ENCODE measurements around the gene DEAF1. TPM values are rescaled to one million over a fixed set of nuclear protein-coding genes. Genes with fewer than 3 reads are reported as not detected.

The DEAF1 gene
- total and polyA plus RNA-seq, 2 of the 13 experiments (the other 11 are each of a cell fraction or from before 2014, with no cell fraction given), result 22.3 to 29.6 TPM

DNA sequence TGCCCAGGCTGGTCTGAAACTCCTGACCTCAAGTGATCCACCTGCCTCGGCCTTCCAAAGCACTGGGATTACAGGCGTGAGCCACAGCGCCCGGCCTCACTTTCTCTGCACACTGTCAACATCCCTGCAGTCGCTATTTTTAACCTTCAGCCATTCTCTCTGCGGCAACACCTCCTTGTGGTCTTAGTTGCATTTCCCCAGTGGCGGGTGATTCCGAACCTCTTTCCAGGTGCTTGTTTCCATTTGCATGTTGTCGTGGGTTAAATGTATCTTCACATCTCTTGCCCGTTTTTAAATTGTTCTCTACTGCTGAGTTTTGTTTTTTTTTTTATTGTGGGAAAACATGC lies 65.8 kb downstream of the DEAF1 start:
- in situ Hi-C loops (cut with HindIII; ENCODE audit: extremely low pct_ligation_motif_present, low pct_unique_long_range_greater_than_20kb), result loop anchor here (10.0 kb wide), 1 partner anchor 74 kb away; no protein-coding TSS in a partner anchor
- intact Hi-C loops (cut with micrococcal nuclease; ENCODE audit: unreplicated experiment), result no loop called here
- WGBS (ENCODE audit: low lambda C conversion rate), result 90% methylated on average over 10 of the region's 10 CpGs
- H3K79me2 ChIP-seq (ENCODE audit: insufficient read depth, low read length), result no peaks in the 10 kb centered on the region
- BruUV-seq (replicated peaks), result no TSS peak
- no peak for TF ChIP-seq CSRNP1 (CRISPR knock-in tag; IDR thresholded peaks at IDR 0.05)
- TF ChIP-seq TP53 (CRISPR knock-in tag; conservative IDR thresholded peaks at IDR 0.05), result no peak
- TF ChIP-seq HNRNPLL (IDR thresholded peaks at IDR 0.05; ENCODE audit: low read depth, low read length, poor library complexity, severe bottlenecking), result no peak
- no peak for TF ChIP-seq ZNF546 (CRISPR knock-in tag; conservative IDR thresholded peaks at IDR 0.05)
- no peak for TF ChIP-seq KDM2A (CRISPR knock-in tag; IDR thresholded peaks at IDR 0.05; ENCODE audit: borderline replicate concordance, low read depth)
- TF ChIP-seq, protein P1, sequence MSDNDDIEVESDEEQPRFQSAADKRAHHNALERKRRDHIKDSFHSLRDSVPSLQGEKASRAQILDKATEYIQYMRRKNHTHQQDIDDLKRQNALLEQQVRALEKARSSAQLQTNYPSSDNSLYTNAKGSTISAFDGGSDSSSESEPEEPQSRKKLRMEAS (IDR thresholded peaks at IDR 0.05), result no peak
- TF ChIP-seq ZNF766 (CRISPR knock-in tag; IDR thresholded peaks at IDR 0.05; ENCODE audit: borderline replicate concordance), result no peak
- TF ChIP-seq, protein P2, sequence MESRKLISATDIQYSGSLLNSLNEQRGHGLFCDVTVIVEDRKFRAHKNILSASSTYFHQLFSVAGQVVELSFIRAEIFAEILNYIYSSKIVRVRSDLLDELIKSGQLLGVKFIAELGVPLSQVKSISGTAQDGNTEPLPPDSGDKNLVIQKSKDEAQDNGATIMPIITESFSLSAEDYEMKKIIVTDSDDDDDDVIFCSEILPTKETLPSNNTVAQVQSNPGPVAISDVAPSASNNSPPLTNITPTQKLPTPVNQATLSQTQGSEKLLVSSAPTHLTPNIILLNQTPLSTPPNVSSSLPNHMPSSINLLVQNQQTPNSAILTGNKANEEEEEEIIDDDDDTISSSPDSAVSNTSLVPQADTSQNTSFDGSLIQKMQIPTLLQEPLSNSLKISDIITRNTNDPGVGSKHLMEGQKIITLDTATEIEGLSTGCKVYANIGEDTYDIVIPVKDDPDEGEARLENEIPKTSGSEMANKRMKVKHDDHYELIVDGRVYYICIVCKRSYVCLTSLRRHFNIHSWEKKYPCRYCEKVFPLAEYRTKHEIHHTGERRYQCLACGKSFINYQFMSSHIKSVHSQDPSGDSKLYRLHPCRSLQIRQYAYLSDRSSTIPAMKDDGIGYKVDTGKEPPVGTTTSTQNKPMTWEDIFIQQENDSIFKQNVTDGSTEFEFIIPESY (CRISPR knock-in tag; IDR thresholded peaks at IDR 0.05), result peak; percentile 86
- H3K36me3 ChIP-seq (replicated peaks in 1 of 2; ENCODE audit: control insufficient read depth in 1 of 2, insufficient read depth in 2 of 2, low read length in 2 of 2), result peaks cover 0 to 4% of the 10 kb centered on the region in 2 experiments; a peak in 3 of 5 replicates
- POLR2A ChIA-PET, result no interaction called here
- H3K4me1 ChIP-seq (ENCODE audit: insufficient read depth, low read length), result peaks cover 21% of the 10 kb centered on the region
- no peak overlapping the region for H2AFZ ChIP-seq (ENCODE audit: low read length)
- DNase-seq (ENCODE audit: low spot score) (no peak), FAIRE-seq (no peak), ATAC-seq (no peak)
- no peak overlapping the region for H3K4me3 ChIP-seq (replicated peaks in 1 of 3; ENCODE audit: insufficient read depth in 1 of 3, low read depth in 2 of 3, low read length in 3 of 3)
- no peak overlapping the region for H3K27ac ChIP-seq (ENCODE audit: extremely low read length, insufficient read depth, low read length)
- H3K27me3 ChIP-seq (ENCODE audit: control insufficient read depth in 1 of 2, insufficient read depth in 2 of 2, low read length in 2 of 2), result no peaks in the 10 kb centered on the region
- no peaks in the 10 kb centered on the region for H3K9me3 ChIP-seq (ENCODE audit: low read length)
- no peak overlapping the region for H3K4me2 ChIP-seq (ENCODE audit: low read depth, low read length)
- CTCF ChIA-PET (ENCODE audit: low intra/inter-chr PET ratio, low total read pairs), result no interaction called here
- peaks cover 17% of the 10 kb centered on the region; the same call in 1 of the 2 replicates for H4K20me1 ChIP-seq (ENCODE audit: insufficient read depth, low read length)
- H3K9ac ChIP-seq (ENCODE audit: insufficient read depth, low read depth, low read length), result no peak overlapping the region
